ENCODE results near the gene TRAPPC3. TPM values are rescaled to one million over a fixed set of nuclear protein-coding genes. Genes with fewer than 3 reads are reported as not detected.
A peak's percentile ranks its signal among the peaks of the same experiment; 100 is the strongest.

TRAPPC3 gene
- total and polyA plus RNA-seq, 8 donors = 45.5 to 71.4 (median 54.6) TPM

DNA sequence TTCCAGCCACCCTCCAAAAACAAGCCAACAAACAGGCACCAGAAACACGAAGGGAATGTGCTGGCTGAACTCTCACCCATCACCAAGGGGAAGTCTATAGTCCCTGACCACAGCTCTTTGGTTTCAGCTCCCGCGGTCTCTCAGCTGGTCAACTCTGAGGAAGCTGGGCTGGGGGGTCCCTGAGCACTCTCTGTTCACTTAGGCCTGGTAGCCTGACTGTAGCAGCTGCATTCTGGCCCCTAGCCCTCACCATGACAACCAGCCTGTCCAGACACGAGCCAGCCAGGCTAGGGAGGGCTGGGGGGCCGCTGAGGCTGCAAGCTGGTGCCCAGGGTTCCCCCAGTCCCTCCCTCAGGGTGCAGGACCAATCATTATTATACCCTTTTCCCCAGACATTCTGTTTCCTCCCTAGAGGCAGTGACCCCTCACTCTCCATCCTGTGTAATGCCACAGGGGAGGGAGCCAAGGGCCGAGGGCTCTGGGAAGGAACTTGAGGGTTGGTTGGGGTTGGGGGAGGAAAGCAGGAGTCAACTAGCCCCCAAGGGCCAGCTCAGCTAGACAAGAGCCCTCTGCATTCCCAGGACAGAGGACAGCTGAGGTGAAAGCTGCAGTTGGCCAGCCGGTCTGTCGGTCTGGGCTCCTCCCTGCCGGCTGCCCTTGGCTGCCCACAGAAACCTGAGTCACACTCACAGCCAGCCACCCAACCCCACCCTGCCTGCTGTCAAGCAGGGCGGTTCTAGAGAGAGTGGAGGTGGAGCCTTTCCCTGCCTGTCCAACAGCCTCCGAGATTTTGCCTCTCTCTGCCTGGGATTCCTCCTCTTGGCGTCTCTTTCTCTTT is 1.2 kb upstream of the TRAPPC3 start:
- Histone ChIP-seq H3K4me3 (peak overlapping the region; percentile 0 to 20), H3K27me3 (no peaks in the 10 kb centered on the region), H3K4me1 (peaks cover 35 to 73% of the 10 kb centered on the region in 2 donors)

DNA sequence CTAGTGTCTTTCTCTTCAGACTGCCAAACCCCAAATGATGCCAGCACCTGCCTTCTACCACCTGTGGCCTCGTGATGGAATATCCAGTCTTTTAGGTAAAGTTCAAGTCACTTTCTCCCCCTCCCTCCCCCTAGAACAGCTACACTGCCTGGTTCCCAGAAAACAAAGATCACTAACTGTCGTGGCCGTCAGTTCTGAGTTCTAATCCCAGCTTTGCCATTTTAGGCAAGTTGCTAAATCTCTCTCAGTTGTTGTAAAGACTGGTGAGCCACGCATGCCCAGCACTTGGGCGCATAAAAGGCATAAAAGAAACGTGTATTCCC is 648 bp upstream of the TRAPPC3 start:
- TF ChIP-seq, protein P1, sequence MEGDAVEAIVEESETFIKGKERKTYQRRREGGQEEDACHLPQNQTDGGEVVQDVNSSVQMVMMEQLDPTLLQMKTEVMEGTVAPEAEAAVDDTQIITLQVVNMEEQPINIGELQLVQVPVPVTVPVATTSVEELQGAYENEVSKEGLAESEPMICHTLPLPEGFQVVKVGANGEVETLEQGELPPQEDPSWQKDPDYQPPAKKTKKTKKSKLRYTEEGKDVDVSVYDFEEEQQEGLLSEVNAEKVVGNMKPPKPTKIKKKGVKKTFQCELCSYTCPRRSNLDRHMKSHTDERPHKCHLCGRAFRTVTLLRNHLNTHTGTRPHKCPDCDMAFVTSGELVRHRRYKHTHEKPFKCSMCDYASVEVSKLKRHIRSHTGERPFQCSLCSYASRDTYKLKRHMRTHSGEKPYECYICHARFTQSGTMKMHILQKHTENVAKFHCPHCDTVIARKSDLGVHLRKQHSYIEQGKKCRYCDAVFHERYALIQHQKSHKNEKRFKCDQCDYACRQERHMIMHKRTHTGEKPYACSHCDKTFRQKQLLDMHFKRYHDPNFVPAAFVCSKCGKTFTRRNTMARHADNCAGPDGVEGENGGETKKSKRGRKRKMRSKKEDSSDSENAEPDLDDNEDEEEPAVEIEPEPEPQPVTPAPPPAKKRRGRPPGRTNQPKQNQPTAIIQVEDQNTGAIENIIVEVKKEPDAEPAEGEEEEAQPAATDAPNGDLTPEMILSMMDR (IDR thresholded peaks at IDR 0.05) = no peak
- intact Hi-C loops (cut with DNase I) = loop anchor here in 1 of 2 donors (10.0 kb wide), 1 partner anchor 135 kb away; no protein-coding TSS in a partner anchor
- peaks cover 0 to 5% of the 10 kb centered on the region in 2 donors for H3K36me3 ChIP-seq
- no peak for DNase-seq
- peaks cover 31 to 68% of the 10 kb centered on the region in 2 donors for H3K4me1 ChIP-seq
- no peaks in the 10 kb centered on the region for H3K27me3 ChIP-seq
- no peaks in the 10 kb centered on the region for H3K9me3 ChIP-seq
- H3K27ac ChIP-seq = peak overlapping the region; percentile 98 to 99
- H3K4me3 ChIP-seq = peak overlapping the region; percentile 0 to 81
- ATAC-seq = no peak

More for the DNA sequence above, 1.2 kb upstream of the TRAPPC3 start:
- ATAC-seq = peak; percentile 81
- DNase-seq = peak in 3 of 4 donors; percentile 89 to 96 (median 96)
- intact Hi-C loops (cut with DNase I) = loop anchor here in 1 of 2 donors (10.0 kb wide), 1 partner anchor 134 kb away; no protein-coding TSS in a partner anchor
- TF ChIP-seq, protein P1 (IDR thresholded peaks at IDR 0.05) = no peak
- no peaks in the 10 kb centered on the region for H3K9me3 ChIP-seq
- H3K36me3 ChIP-seq = peaks cover 0 to 5% of the 10 kb centered on the region in 2 donors
- peak overlapping the region; percentile 98 to 99 for H3K27ac ChIP-seq

DNA sequence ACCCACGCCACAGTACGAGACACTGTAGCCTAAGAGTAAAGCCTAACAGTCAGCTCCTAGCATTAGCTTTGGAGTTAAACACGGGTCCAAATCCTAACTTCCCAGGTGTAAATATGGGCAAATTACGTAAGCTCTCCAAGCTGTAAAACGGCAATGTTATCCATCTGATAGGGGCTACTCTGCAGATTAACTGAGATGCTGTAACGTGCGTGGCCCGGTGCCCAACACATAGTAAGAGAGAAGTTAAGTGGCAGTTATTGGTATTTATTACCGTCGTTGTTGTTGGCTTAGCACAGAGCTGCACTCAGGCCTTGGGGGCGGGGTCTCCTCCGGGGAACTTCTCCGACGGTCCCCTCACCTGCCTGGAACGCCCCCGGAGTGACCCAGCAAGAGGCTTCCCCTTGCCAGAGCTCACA is 457 bp downstream of the TRAPPC3 start:
- peaks cover 31 to 60% of the 10 kb centered on the region in 2 donors for H3K4me1 ChIP-seq
- no peak for DNase-seq
- H3K27ac ChIP-seq = peak overlapping the region; percentile 77 to 99
- H3K4me3 ChIP-seq = peak overlapping the region; percentile 62 to 81
- H3K36me3 ChIP-seq = peaks cover 0 to 5% of the 10 kb centered on the region in 2 donors
- no peaks in the 10 kb centered on the region for H3K27me3 ChIP-seq
- TF ChIP-seq, protein P1 (IDR thresholded peaks at IDR 0.05) = no peak
- no peak for ATAC-seq
- H3K9me3 ChIP-seq = no peaks in the 10 kb centered on the region
- intact Hi-C loops (cut with DNase I) = no loop called here

DNA sequence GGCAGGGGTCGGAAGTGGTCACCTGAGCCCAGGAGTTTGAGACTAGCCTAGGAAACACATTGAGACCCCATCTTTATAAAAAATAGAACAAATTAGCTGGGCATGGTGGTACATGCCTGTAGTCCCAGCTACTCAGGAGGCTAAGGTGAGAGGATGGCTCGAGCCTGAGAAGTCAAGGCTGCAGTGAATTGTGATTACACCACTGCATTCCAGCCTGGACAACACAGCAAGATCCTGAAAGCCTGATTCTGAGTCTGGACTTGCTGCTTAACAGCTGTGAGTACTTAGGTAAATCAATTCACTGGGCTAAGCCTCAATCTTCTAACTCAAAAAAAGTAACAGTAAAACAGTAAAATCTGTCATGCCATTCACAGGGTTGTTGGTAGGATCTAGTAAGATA is 4.9 kb downstream of the TRAPPC3 start:
- ATAC-seq (no peak), DNase-seq (no peak)
- Histone ChIP-seq H3K9me3 (no peaks in the 10 kb centered on the region), H3K27me3 (no peaks in the 10 kb centered on the region), H3K4me3 (no peak overlapping the region), H3K27ac (no peak overlapping the region), H3K36me3 (peaks cover 0 to 14% of the 10 kb centered on the region in 2 donors), H3K4me1 (peaks cover 9 to 52% of the 10 kb centered on the region in 2 donors)
- intact Hi-C loops (cut with DNase I) = no loop called here
- TF ChIP-seq, protein P1 (IDR thresholded peaks at IDR 0.05) = no peak

DNA sequence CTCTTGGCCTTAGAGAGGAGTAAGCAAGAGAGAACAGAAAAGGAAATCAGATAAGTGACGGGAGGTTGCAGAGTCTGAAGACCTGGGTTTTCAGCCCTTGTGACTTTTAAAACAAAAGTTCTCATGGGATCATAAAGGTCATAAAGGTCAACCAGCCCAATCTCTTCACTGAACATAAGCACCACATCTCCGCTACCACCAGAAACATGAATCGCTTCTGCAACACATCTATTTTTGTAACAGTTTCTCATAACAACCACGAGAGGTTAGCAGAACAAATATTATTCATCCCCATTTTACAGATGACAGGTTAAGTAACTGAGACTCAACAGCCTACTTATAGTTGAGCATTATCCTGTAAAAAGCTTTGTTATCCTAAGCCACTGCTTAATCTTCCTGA is 5.9 kb downstream of the TRAPPC3 start:
- Histone ChIP-seq H3K4me1 (peaks cover 5 to 48% of the 10 kb centered on the region in 2 donors), H3K27me3 (no peaks in the 10 kb centered on the region), H3K9me3 (no peaks in the 10 kb centered on the region), H3K36me3 (peaks cover 0 to 24% of the 10 kb centered on the region in 2 donors), H3K4me3 (no peak overlapping the region), H3K27ac (no peak overlapping the region)
- TF ChIP-seq, protein P1 (IDR thresholded peaks at IDR 0.05) = no peak
- no peak for DNase-seq
- intact Hi-C loops (cut with DNase I) = no loop called here
- no peak for ATAC-seq

All from left lung (tissue), 10 donors.